Activated CD4-positive, alpha-beta memory T cell treated with anti-CD3 and anti-CD28 coated beads, Interleukin-2, amount 10 ng/mL, durations not matched to agents 7 days and 5 days (primary cell): ENCODE measurements around the gene ITM2B. TPM values are rescaled to one million over a fixed set of nuclear protein-coding genes. Genes with fewer than 3 reads are reported as not detected.
"Not testable (repeated sequence)": the region's sequence is repeated elsewhere in the genome, so short reads cannot be mapped to it uniquely, and the experiment has no call there.

Experiments
- CTCF ChIA-PET: fragments of 350-600 bp; sonication (Branson Sonifier 250); formaldehyde crosslinking; loops from one replicate; lab custom pipeline; 2021; ENCODE audit warnings: antibody characterized with exemption, inconsistent platforms; lab: Charles Lee
- POLR2A ChIA-PET: fragments of 350-600 bp; sonication (Branson Sonifier 250); formaldehyde crosslinking; loops from one replicate; lab custom pipeline; 2021; ENCODE audit warnings: antibody characterized with exemption; lab: Charles Lee
- DNase-seq: peaks from one replicate; pipeline ENCODE4 v3.0.0-alpha.2; 2020
- H3K27ac Mint-ChIP-seq: one replicate; pipeline ENCODE4 v1.8.0; 2021; ENCODE audit warnings: mild to moderate bottlenecking, mixed read lengths
- H3K27me3 Mint-ChIP-seq: one replicate; pipeline ENCODE4 v1.8.0; 2021; ENCODE audit warnings: mixed read lengths
- H3K36me3 Mint-ChIP-seq: one replicate; pipeline ENCODE4 v1.8.0; 2021; ENCODE audit warnings: low read depth, mixed read lengths
- H3K4me1 Mint-ChIP-seq: one replicate; pipeline ENCODE4 v1.8.0; 2021; ENCODE audit warnings: mixed read lengths
- H3K4me3 Mint-ChIP-seq: one replicate; pipeline ENCODE4 v1.8.0; 2021; ENCODE audit warnings: mild to moderate bottlenecking, mixed read lengths
- H3K9me3 Mint-ChIP-seq: one replicate; pipeline ENCODE4 v1.8.0; 2021; ENCODE audit warnings: mixed read lengths
- total RNA-seq, 2 experiments: library from RNA; stranded (reverse); gene quantifications; one replicate each; pipeline ENCODE4 v1.2.3, GENCODE V29; 2021

Gene ITM2B
- total RNA-seq, 2 experiments from 2014 or later = 226 to 227 TPM

GRCh38 chr13:48231933-48232332, 1.1 kb upstream of the ITM2B start:
- no peaks in the 10 kb centered on the region for H3K9me3 Mint-ChIP-seq
- H3K36me3 Mint-ChIP-seq = peaks cover 26% of the 10 kb centered on the region
- H3K27me3 Mint-ChIP-seq = peaks cover 42% of the 10 kb centered on the region
- peak overlapping the region; percentile 90 for H3K4me3 Mint-ChIP-seq
- DNase-seq = no peak
- ChIA-PET CTCF (interaction anchor here (1.0 to 2.4 kb wide), 7 partner anchors 10 to 537 kb away, joined by 3 to 16 read pairs (median 4); partner anchors contain the start of gene MED4), POLR2A (interaction anchor here (0.8 to 2.5 kb wide), 12 partner anchors 10 to 1434 kb away, joined by 3 to 46 read pairs (median 5); partner anchors contain the start of genes LPAR6, NUDT15 and RB1)
- peaks cover 35% of the 10 kb centered on the region for H3K4me1 Mint-ChIP-seq
- peak overlapping the region; percentile 61 for H3K27ac Mint-ChIP-seq

DNA sequence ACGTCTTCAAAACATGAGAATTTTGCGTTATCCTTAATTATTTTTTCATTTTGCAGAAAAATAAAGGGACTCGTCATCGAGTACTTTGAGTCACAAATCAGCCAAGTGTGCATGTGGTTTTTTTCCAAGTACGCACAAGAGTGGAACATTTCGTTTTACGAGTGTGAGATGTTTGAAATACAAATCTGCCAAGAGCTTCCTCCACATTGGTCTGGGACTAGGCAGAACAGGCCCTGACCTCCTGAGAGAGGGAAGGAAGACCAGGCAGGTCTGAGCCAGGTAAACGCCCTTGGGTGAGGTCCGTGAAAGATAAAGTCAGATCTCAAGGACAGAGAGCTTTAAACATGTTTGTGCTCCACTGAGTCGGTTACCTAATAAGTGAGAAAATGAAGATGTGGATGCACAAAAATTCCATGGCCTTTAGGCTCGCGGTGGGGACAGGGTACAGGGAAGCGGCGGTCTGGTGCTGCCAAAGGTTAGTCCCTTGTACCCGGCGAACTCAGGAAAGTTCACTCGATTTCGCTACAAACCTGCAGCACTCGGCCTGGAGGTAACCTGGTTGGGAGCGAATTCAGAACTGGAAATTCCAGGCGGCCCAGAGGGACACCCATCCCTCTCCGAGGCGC, 473 bp upstream of the ITM2B start:
- peak overlapping the region; percentile 90 for H3K4me3 Mint-ChIP-seq
- no peak for DNase-seq
- ChIA-PET CTCF (interaction anchor here (0.7 to 2.4 kb wide), 11 partner anchors 9 to 537 kb away, joined by 3 to 16 read pairs (median 4); partner anchors contain the start of gene MED4), POLR2A (interaction anchor here (0.5 to 2.5 kb wide), 20 partner anchors 9 to 1435 kb away, joined by 3 to 46 read pairs (median 4); partner anchors contain the start of genes LPAR6, MED4, NUDT15 and RB1)
- H3K36me3 Mint-ChIP-seq = peaks cover 32% of the 10 kb centered on the region
- H3K4me1 Mint-ChIP-seq = peaks cover 38% of the 10 kb centered on the region
- H3K9me3 Mint-ChIP-seq = no peaks in the 10 kb centered on the region
- H3K27me3 Mint-ChIP-seq = peaks cover 39% of the 10 kb centered on the region
- H3K27ac Mint-ChIP-seq = peak overlapping the region; percentile 61

DNA sequence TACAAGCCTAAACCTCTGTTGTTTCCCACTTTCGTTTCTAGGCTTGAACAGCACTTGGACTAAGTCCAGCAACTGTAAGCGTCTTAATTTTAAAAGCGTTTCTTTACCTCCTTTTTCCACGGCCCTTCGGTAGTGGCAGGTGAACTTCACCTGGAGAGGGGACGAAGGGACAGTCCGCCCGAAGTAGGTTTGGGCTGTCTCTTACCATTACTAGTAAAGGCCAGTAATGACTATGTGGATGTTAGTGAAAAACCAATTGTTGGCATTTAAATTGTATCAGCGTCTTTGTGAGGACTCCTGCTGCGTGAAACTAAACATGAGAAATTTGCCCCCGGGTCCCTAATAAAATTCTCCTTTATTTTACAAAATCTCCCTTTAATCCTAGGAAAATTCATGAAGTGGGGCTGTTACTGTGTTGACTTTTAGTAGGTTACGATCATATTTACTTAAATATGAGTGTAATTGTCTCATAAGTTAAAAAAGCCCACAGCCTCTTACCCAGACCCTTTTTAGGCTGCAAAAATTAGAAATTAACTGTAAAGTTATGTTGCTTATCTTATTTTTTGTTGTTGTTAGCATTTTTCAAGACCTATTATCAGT, 983 bp downstream of the ITM2B start:
- Mint-ChIP-seq H3K27ac (peak overlapping the region; percentile 86), H3K4me1 (peaks cover 40% of the 10 kb centered on the region), H3K27me3 (peaks cover 25% of the 10 kb centered on the region), H3K4me3 (peak overlapping the region; percentile 90), H3K9me3 (no peaks in the 10 kb centered on the region), H3K36me3 (peaks cover 33% of the 10 kb centered on the region)
- POLR2A ChIA-PET = interaction anchor here (0.8 to 2.5 kb wide), 14 partner anchors 11 to 329 kb away, joined by 3 to 46 read pairs (median 7); partner anchors contain the start of genes NUDT15, RB1 and RCBTB2
- CTCF ChIA-PET = interaction anchor here (1.1 to 2.4 kb wide), 5 partner anchors 13 to 139 kb away, joined by 3 to 16 read pairs (median 4); partner anchors contain the start of gene MED4
- no peak for DNase-seq

- H3K9me3 Mint-ChIP-seq = no peaks in the 10 kb centered on the region
- peaks cover 40% of the 10 kb centered on the region for H3K4me1 Mint-ChIP-seq
- H3K4me3 Mint-ChIP-seq = peak overlapping the region; percentile 90
- ChIA-PET POLR2A (interaction anchor here (1.0 to 2.2 kb wide), 8 partner anchors 12 to 328 kb away, joined by 3 to 19 read pairs (median 6); partner anchors contain the start of genes NUDT15 and RB1), CTCF (interaction anchor here (0.5 to 1.4 kb wide), 3 partner anchors 49 to 140 kb away, joined by 3 to 4 read pairs (median 3); partner anchors contain the start of gene MED4)
- peaks cover 24% of the 10 kb centered on the region for H3K27me3 Mint-ChIP-seq
- DNase-seq = no peak
- peaks cover 33% of the 10 kb centered on the region for H3K36me3 Mint-ChIP-seq
- no peak overlapping the region for H3K27ac Mint-ChIP-seq
Measured at GRCh38 chr13:48234566-48235340, 1.7 kb downstream of the ITM2B start.

- H3K27ac Mint-ChIP-seq = no peak overlapping the region
- ChIA-PET POLR2A (interaction anchor here (1.0 to 2.2 kb wide), 10 partner anchors 13 to 327 kb away, joined by 3 to 19 read pairs (median 4); partner anchors contain the start of genes NUDT15 and RB1), CTCF (interaction anchor here (0.5 to 1.4 kb wide), 3 partner anchors 50 to 141 kb away, joined by 3 to 4 read pairs (median 3); partner anchors contain the start of gene MED4)
- H3K4me3 Mint-ChIP-seq = peak overlapping the region; percentile 43
- H3K27me3 Mint-ChIP-seq = peaks cover 22% of the 10 kb centered on the region
- DNase-seq = no peak
- H3K36me3 Mint-ChIP-seq = peaks cover 33% of the 10 kb centered on the region
- H3K9me3 Mint-ChIP-seq = no peaks in the 10 kb centered on the region
- H3K4me1 Mint-ChIP-seq = peaks cover 40% of the 10 kb centered on the region
Measured at GRCh38 chr13:48235341-48236135, 2.5 kb downstream of the ITM2B start.

DNA sequence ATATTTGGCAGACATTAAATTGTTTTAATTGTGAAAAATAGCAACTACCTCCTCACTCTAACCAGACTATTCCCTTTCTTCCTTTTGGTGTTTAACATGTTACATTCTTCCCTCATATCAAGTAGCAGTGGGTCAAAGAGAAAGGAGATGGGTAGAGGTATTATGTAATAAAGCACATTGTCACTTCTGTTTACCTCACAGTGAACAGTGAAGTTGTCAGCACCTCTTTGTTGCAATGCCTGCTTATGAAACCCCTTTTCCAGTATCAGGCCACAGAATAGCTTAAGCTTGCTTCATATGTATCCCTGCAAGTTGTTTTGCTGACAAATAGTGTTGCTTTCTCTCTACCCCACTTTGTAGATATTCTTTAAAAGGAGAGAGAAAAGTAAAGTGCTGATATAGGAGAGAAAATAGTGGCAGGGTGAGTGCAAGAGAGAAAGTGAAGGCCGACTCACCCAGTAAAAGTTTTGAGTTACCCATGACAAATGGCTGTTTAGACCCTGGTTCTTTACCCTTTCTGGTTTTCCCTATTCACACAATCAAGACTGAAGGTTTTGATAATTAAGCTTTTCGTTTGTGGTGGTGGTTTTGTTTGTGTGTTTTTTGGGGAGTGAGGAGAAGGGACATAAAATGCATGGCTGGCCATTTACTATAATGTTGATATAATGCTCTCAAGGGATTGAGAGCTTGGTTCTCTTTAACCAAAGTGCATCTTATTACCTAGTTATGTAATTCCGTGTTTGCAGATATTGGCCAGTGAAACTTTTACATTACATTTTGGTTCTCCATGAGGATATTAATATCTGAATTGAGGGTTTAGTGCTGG, 3.7 kb downstream of the ITM2B start:
- Mint-ChIP-seq H3K27me3 (peaks cover 14% of the 10 kb centered on the region), H3K4me3 (no peak overlapping the region), H3K9me3 (no peaks in the 10 kb centered on the region), H3K27ac (no peak overlapping the region), H3K4me1 (peaks cover 43% of the 10 kb centered on the region), H3K36me3 (peaks cover 33% of the 10 kb centered on the region)
- DNase-seq = no peak
- ChIA-PET CTCF (interaction anchor here (1.3 kb wide), 1 partner anchor 142 kb away, joined by 5 read pairs; the partner anchor contains the start of gene MED4), POLR2A (interaction anchor here (1.1 to 2.8 kb wide), 5 partner anchors 66 to 324 kb away, joined by 3 to 19 read pairs (median 3); partner anchors contain the start of gene RB1)

- Mint-ChIP-seq H3K36me3 (peaks cover 38% of the 10 kb centered on the region), H3K4me1 (peaks cover 36% of the 10 kb centered on the region)
- not testable (repeated sequence) for H3K9me3 Mint-ChIP-seq, H3K27me3 Mint-ChIP-seq, DNase-seq, H3K4me3 Mint-ChIP-seq, H3K27ac Mint-ChIP-seq
- POLR2A ChIA-PET = interaction anchor here (2.8 kb wide), 1 partner anchor 65 kb away, joined by 9 read pairs; the partner anchor contains the start of gene RB1
- CTCF ChIA-PET = interaction anchor here (0.6 to 2.0 kb wide), 3 partner anchors 64 to 202 kb away, joined by 3 to 6 read pairs (median 4); partner anchors contain the start of gene NUDT15
Measured at GRCh38 chr13:48239369-48239768, 6.4 kb downstream of the ITM2B start.

- Mint-ChIP-seq H3K36me3 (peaks cover 21% of the 10 kb centered on the region), H3K9me3 (no peaks in the 10 kb centered on the region), H3K27ac (no peak overlapping the region), H3K27me3 (no peaks in the 10 kb centered on the region), H3K4me1 (peaks cover 15% of the 10 kb centered on the region), H3K4me3 (no peak overlapping the region)
- POLR2A ChIA-PET = interaction anchor here (1.0 kb wide), 1 partner anchor 9 kb away, joined by 5 read pairs; the partner anchor contains the start of gene ITM2B
- DNase-seq = no peak
- CTCF ChIA-PET = interaction anchor here (1.1 to 1.6 kb wide), 2 partner anchors 9 to 114 kb away, joined by 4 read pairs; partner anchors contain the start of gene ITM2B
Measured at GRCh38 chr13:48241651-48242050, 8.6 kb downstream of the ITM2B start.

- no peak for DNase-seq
- no peak overlapping the region for H3K27ac Mint-ChIP-seq
- CTCF ChIA-PET = no interaction called here
- POLR2A ChIA-PET = no interaction called here
- no peaks in the 10 kb centered on the region for H3K9me3 Mint-ChIP-seq
- H3K27me3 Mint-ChIP-seq = no peaks in the 10 kb centered on the region
- peaks cover 11% of the 10 kb centered on the region for H3K36me3 Mint-ChIP-seq
- no peak overlapping the region for H3K4me3 Mint-ChIP-seq
- peaks cover 8% of the 10 kb centered on the region for H3K4me1 Mint-ChIP-seq
Measured at GRCh38 chr13:48242677-48243076, 9.7 kb downstream of the ITM2B start.

- Mint-ChIP-seq H3K36me3 (peaks cover 17% of the 10 kb centered on the region), H3K4me1 (peaks cover 12% of the 10 kb centered on the region), H3K27me3 (no peaks in the 10 kb centered on the region), H3K9me3 (no peaks in the 10 kb centered on the region), H3K27ac (no peak overlapping the region), H3K4me3 (no peak overlapping the region)
- no peak for DNase-seq
- ChIA-PET CTCF (no interaction called here), POLR2A (no interaction called here)
Measured at GRCh38 chr13:48244159-48244558, 11.2 kb downstream of the ITM2B start.

DNA sequence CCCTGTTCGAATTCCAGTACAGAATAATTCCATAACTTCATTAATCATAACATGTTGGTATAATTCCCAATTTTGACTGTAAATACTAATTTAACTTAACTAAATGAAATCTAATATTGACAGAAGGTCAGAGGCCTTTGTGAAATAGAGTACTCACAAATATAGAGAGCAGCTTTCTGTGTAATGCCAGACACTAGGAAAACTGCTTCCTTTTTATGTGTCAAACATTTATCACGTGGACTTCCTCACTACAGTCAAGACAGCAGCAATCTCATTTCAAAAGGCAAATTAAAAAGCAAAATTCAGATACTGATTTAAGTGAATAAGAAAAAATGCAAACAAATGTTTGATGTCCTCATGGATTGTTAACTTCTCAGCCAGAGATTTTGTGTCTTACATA, 13.1 kb downstream of the ITM2B start:
- Mint-ChIP-seq H3K9me3 (no peaks in the 10 kb centered on the region), H3K27me3 (no peaks in the 10 kb centered on the region), H3K27ac (no peak overlapping the region), H3K4me3 (no peak overlapping the region), H3K4me1 (peaks cover 12% of the 10 kb centered on the region), H3K36me3 (peaks cover 25% of the 10 kb centered on the region)
- no peak for DNase-seq
- ChIA-PET CTCF (no interaction called here), POLR2A (no interaction called here)
